ENCODE results near the gene TMEM232. TPM values are rescaled to one million over a fixed set of nuclear protein-coding genes. Genes with fewer than 3 reads are reported as not detected.

Gene TMEM232
- total RNA-seq, 1 experiment from 2014 or later: 1.6 TPM

DNA sequence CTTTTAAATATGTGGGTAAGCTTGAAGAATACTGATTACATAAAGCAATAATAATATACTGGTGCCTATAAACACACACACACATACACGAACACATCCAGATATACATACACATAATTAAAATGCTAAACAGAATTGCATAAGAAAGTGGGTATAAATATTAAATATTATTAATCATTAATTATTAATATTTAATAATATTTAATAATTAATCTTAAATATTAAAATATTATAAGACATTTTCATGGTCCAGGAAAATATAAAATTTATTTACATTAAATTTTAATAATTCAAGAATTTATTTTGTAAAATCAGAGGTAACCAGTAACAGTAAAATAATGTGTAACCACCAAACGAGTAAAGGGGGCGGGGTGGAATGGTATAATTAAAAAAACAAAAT lies 178.3 kb downstream of the TMEM232 start:
- H3K27ac Mint-ChIP-seq: no peak overlapping the region
- H3K23me2 ChIP-seq (ENCODE audit: insufficient read length, low read depth, low read length, poor library complexity, severe bottlenecking): no peaks in the 10 kb centered on the region
- no peak overlapping the region for H2AK5ac ChIP-seq (ENCODE audit: insufficient read length, low read length)
- H4K20me1 ChIP-seq (ENCODE audit: control insufficient read depth, insufficient read depth, insufficient read length): no peaks in the 10 kb centered on the region
- H2BK15ac ChIP-seq (ENCODE audit: low read depth, low read length): no peak overlapping the region
- H2AFZ ChIP-seq (ENCODE audit: low read length): no peak overlapping the region
- H2BK20ac ChIP-seq (ENCODE audit: low read depth, low read length, poor library complexity, severe bottlenecking): no peak overlapping the region
- no peak overlapping the region for H3K4me2 ChIP-seq (ENCODE audit: insufficient read depth, insufficient read length, low read length)
- no peak overlapping the region for H3T11ph ChIP-seq (ENCODE audit: low read length)
- no peaks in the 10 kb centered on the region; a peak in 1 of 5 replicates for H3K9me3 Mint-ChIP-seq
- H3K23ac ChIP-seq (ENCODE audit: insufficient read length, low read depth, low read length): no peak overlapping the region
- H4K91ac ChIP-seq (ENCODE audit: insufficient read length, low read depth, low read length): no peak overlapping the region
- H3K14ac ChIP-seq (ENCODE audit: insufficient read depth, low read length): no peak overlapping the region
- H3K4ac ChIP-seq (ENCODE audit: low read depth, low read length): no peak overlapping the region
- no peaks in the 10 kb centered on the region for H3K27me3 ChIP-seq (ENCODE audit: insufficient read depth, low read length)
- H3K79me2 ChIP-seq (ENCODE audit: insufficient read depth, low read length): no peaks in the 10 kb centered on the region
- no peaks in the 10 kb centered on the region for H3K79me1 ChIP-seq (ENCODE audit: insufficient read depth, low read depth, low read length, poor library complexity, severe bottlenecking)
- no peaks in the 10 kb centered on the region for H3K36me3 Mint-ChIP-seq (ENCODE audit: insufficient read depth in 1 of 3, low read depth in 3 of 3)
- H3K4me1 Mint-ChIP-seq: no peaks in the 10 kb centered on the region
- no peak overlapping the region for H3K4me3 Mint-ChIP-seq
- no peak for DNase-seq
- H4K8ac ChIP-seq (replicated peaks; ENCODE audit: insufficient read length, low read depth, low read length): no peak overlapping the region
- no peaks in the 10 kb centered on the region for H3K4me1 ChIP-seq (ENCODE audit: insufficient read depth, low read length)
- WGBS (ENCODE audit: extremely low coverage, insufficient read length, low lambda C conversion rate): no CpG with 5 or more reads among the region's 3 CpGs
- TF ChIP-seq CTCF (conservative IDR thresholded peaks at IDR 0.05): no peak
- H3K27me3 Mint-ChIP-seq (ENCODE audit: low read depth): no peaks in the 10 kb centered on the region
- H2BK5ac ChIP-seq (ENCODE audit: insufficient read length, low read length): no peak overlapping the region
- H3K9me3 ChIP-seq (ENCODE audit: control insufficient read depth, low read depth, low read length): no peaks in the 10 kb centered on the region
- H3K27ac ChIP-seq (ENCODE audit: insufficient read length, low read depth, low read length): no peak overlapping the region
- H4K5ac ChIP-seq (ENCODE audit: insufficient read length, low read depth, low read length): no peak overlapping the region
- no peak overlapping the region for H3K56ac ChIP-seq (ENCODE audit: insufficient read length, low read depth, low read length)
- no peak overlapping the region for H3K18ac ChIP-seq (ENCODE audit: insufficient read length, low read depth, low read length)
- H3K9ac ChIP-seq (ENCODE audit: extremely low read depth, insufficient read length, low read length): no peak overlapping the region
- no peak overlapping the region for H2BK120ac ChIP-seq (ENCODE audit: low read depth, low read length, poor library complexity, severe bottlenecking)
- H2BK12ac ChIP-seq (ENCODE audit: insufficient read length, low read depth, low read length): no peak overlapping the region

All from H9 (cell line).